Panc1 (cell line): ENCODE data around the gene C1orf167. TPM values are rescaled to one million over a fixed set of nuclear protein-coding genes. Genes with fewer than 3 reads are reported as not detected.

Source experiments
- ATAC-seq: fragments of 200-7000 bp; cut with Tn5 transposase; 2 replicates; pipeline ENCODE4 v1.9.1; 2020; ENCODE audit warnings: mild to moderate bottlenecking, moderate library complexity
- BruUV-seq: library from RNA; stranded (reverse); fragments of 400-500 nt; replicated peaks from 2 replicates; lab custom pipeline; 2021; lab: Mats Ljungman, UMichigan
- CTCF ChIA-PET: fragments of 300-600 bp; sonication (Branson Sonifier 250); formaldehyde crosslinking; loops from one replicate; lab custom pipeline; 2022; ENCODE audit warnings: antibody characterized with exemption; lab: Charles Lee
- POLR2A ChIA-PET: fragments of 300-600 bp; sonication (Branson Sonifier 250); formaldehyde crosslinking; loops from one replicate; lab custom pipeline; 2022; ENCODE audit warnings: antibody characterized with exemption; lab: Charles Lee
- DNase-seq: peaks from one replicate; pipeline ENCODE4 v3.0.0-alpha.2; 2010; ENCODE audit warnings: low read depth, low spot score
- H3K27ac ChIP-seq: 2 replicates; pipeline ENCODE4 v1.5.1; 2011; ENCODE audit warnings: mild to moderate bottlenecking, low read length, inconsistent platforms
- H3K27me3 ChIP-seq: fragments of 200-500 bp; sonication (Bioruptor generic); 2 replicates; pipeline ENCODE4 v1.6.0; 2014; ENCODE audit warnings: low read length, inconsistent platforms; ENCODE audit not compliant: control insufficient read depth, insufficient read depth
- H3K36me3 ChIP-seq: fragments of 200-500 bp; sonication (Bioruptor generic); 2 replicates; pipeline ENCODE4 v1.5.1; 2014; ENCODE audit warnings: inconsistent platforms, mild to moderate bottlenecking, low read length, moderate library complexity; ENCODE audit not compliant: control insufficient read depth, insufficient read depth
- H3K4me1 ChIP-seq: 2 replicates; pipeline ENCODE4 v1.5.1; 2011; ENCODE audit warnings: inconsistent platforms, mild to moderate bottlenecking, low read length, moderate library complexity; ENCODE audit not compliant: control insufficient read depth, insufficient read depth
- H3K4me3 ChIP-seq, 2 experiments: 2 replicates each; pipeline ENCODE4 v1.5.1; 2011 to 2012; ENCODE audit warnings: low read depth in 2 of 2, low read length in 2 of 2, mild to moderate bottlenecking in 2 of 2, inconsistent platforms in 1 of 2, moderate library complexity in 1 of 2
- H3K9me3 ChIP-seq: fragments of 200-500 bp; sonication (Bioruptor generic); 2 replicates; pipeline ENCODE4 v1.5.1; 2014; ENCODE audit warnings: low read depth, mild to moderate bottlenecking, inconsistent platforms, low read length, moderate library complexity; ENCODE audit not compliant: control insufficient read depth, insufficient read depth
- CTCF ChIP-seq: fragments of 450-650 bp; IDR thresholded peaks from 2 replicates; pipeline ENCODE4 v1.5.1; 2017; ENCODE audit warnings: mild to moderate bottlenecking
- POLR2AphosphoS5 ChIP-seq: IDR thresholded peaks from 2 replicates; pipeline ENCODE4 v1.6.1; 2012; ENCODE audit warnings: mild to moderate bottlenecking, low read depth, low read length, moderate library complexity
- REST ChIP-seq, 2 experiments: IDR thresholded peaks; 2 replicates each; pipeline ENCODE4 v1.6.1; 2011 to 2012; ENCODE audit warnings: low read depth in 2 of 2, control low read depth in 1 of 2, low read length in 1 of 2, mild to moderate bottlenecking in 1 of 2, moderate library complexity in 1 of 2; ENCODE audit not compliant: insufficient read depth in 1 of 2
- SIN3A ChIP-seq: IDR thresholded peaks from 2 replicates; pipeline ENCODE4 v1.6.1; 2012; ENCODE audit warnings: low read depth, mild to moderate bottlenecking, low read length, moderate library complexity, borderline replicate concordance; ENCODE audit not compliant: insufficient read depth
- TCF7L2 ChIP-seq: IDR thresholded peaks from 2 replicates; pipeline ENCODE4 v1.6.1; 2011; ENCODE audit warnings: mild to moderate bottlenecking, low read depth, low read length, inconsistent platforms
- in situ Hi-C: cut with HindIII; loops from 2 replicates; pipeline ENCODE4 v1.10.0; 2016; ENCODE audit warnings: low sequenced_read_pairs, low pct_unique_long_range_greater_than_20kb
- intact Hi-C: fragments of 100-400 bp; cut with micrococcal nuclease; formaldehyde crosslinking; loops from one replicate; pipeline ENCODE4 v1.10.0; 2022; ENCODE audit not compliant: unreplicated experiment
- total RNA-seq: library from RNA; stranded (reverse); gene quantifications from one replicate; pipeline ENCODE4 v1.2.1, GENCODE V29; 2021; ENCODE audit not compliant: unreplicated experiment

The C1orf167 gene
- total RNA-seq, 1 experiment from 2014 or later, result not detected

GRCh38 chr1:11790880-11791715, 29.1 kb downstream of the C1orf167 start:
- BruUV-seq, result no TSS peak
- no peak for DNase-seq

GRCh38 chr1:11792106-11792505, 30.1 kb downstream of the C1orf167 start:
- DNase-seq, result no peak
- TF ChIP-seq POLR2AphosphoS5 (no peak), CTCF (no peak), SIN3A (no peak), REST (IDR thresholded peaks at IDR 0.05; ENCODE audit: insufficient read depth in 1 of 2, low read depth in 2 of 2, low read length in 1 of 2) (no peak)

More at GRCh38 chr1:11790880-11791715, 29.1 kb downstream of the C1orf167 start:
- ChIA-PET CTCF (no interaction called here), POLR2A (interaction anchor here (0.6 kb wide), 1 partner anchor 15 kb away, joined by 3 read pairs; the partner anchor contains the start of genes CLCN6 and MTHFR)
- Histone ChIP-seq H3K4me3 (no peak overlapping the region), H3K9me3 (no peaks in the 10 kb centered on the region), H3K36me3 (no peaks in the 10 kb centered on the region), H3K27me3 (no peaks in the 10 kb centered on the region), H3K4me1 (peaks cover 13% of the 10 kb centered on the region), H3K27ac (no peak overlapping the region)
- TF ChIP-seq CTCF, result no peak
- TF ChIP-seq POLR2AphosphoS5, result no peak
- no peak for TF ChIP-seq TCF7L2
- TF ChIP-seq REST (IDR thresholded peaks at IDR 0.05; ENCODE audit: insufficient read depth in 1 of 2, low read depth in 2 of 2, low read length in 1 of 2), result no peak
- no peak for TF ChIP-seq SIN3A
- in situ Hi-C loops, result no loop called here
- no peak for ATAC-seq
- intact Hi-C loops, result no loop called here

More at GRCh38 chr1:11792106-11792505, 30.1 kb downstream of the C1orf167 start:
- ATAC-seq, result no peak
- BruUV-seq, result no TSS peak
- intact Hi-C loops, result no loop called here
- ChIA-PET POLR2A (interaction anchor here (0.6 kb wide), 1 partner anchor 14 kb away, joined by 3 read pairs; the partner anchor contains the start of genes CLCN6 and MTHFR), CTCF (no interaction called here)
- Histone ChIP-seq H3K4me3 (no peak overlapping the region), H3K36me3 (no peaks in the 10 kb centered on the region), H3K4me1 (peaks cover 12% of the 10 kb centered on the region), H3K9me3 (no peaks in the 10 kb centered on the region), H3K27me3 (no peaks in the 10 kb centered on the region), H3K27ac (no peak overlapping the region)
- in situ Hi-C loops, result no loop called here
